SU-DHL-6 (cell line): ENCODE measurements around the gene ENTR1.

ENCODE experiments used
- EZH2phosphoT487 ChIP-seq: fragments of 200-600 bp; sonication (generic), shearing (Covaris generic); conservative IDR thresholded peaks from 2 replicates; pipeline ENCODE4 v1.6.1; 2018; ENCODE audit warnings: mild to moderate bottlenecking, antibody characterized with exemption, low read length, moderate library complexity, mixed read lengths
- TF ChIP-seq, protein P1 (sequence below): fragments of 200-600 bp; sonication (generic); IDR thresholded peaks from one replicate; pipeline ENCODE4 v1.5.1; 2017; ENCODE audit warnings: antibody characterized with exemption, mild to moderate bottlenecking, low read length, moderate library complexity; ENCODE audit not compliant: insufficient read depth, poor library complexity, severe bottlenecking

DNA sequence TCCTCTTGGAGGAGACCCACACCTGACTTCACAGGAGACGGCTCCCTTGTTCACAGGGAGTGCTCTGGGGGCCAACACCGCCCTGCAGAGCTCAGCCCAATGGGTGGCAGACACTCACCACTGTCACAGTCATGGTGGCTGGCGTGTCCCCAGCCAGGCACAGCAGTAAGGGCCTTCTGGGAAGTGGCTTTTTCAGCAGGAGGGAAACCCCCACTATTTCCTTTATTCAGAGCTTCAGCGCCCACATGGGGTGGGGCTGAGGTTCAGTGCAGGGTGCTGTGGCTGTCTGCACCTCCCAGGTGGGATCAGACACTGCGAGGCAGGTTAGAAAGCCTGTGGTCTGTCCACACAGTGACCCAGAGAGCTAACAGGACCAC, 6.9 kb downstream of the ENTR1 start:
- TF ChIP-seq, protein P1, sequence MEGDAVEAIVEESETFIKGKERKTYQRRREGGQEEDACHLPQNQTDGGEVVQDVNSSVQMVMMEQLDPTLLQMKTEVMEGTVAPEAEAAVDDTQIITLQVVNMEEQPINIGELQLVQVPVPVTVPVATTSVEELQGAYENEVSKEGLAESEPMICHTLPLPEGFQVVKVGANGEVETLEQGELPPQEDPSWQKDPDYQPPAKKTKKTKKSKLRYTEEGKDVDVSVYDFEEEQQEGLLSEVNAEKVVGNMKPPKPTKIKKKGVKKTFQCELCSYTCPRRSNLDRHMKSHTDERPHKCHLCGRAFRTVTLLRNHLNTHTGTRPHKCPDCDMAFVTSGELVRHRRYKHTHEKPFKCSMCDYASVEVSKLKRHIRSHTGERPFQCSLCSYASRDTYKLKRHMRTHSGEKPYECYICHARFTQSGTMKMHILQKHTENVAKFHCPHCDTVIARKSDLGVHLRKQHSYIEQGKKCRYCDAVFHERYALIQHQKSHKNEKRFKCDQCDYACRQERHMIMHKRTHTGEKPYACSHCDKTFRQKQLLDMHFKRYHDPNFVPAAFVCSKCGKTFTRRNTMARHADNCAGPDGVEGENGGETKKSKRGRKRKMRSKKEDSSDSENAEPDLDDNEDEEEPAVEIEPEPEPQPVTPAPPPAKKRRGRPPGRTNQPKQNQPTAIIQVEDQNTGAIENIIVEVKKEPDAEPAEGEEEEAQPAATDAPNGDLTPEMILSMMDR = no peak
- TF ChIP-seq EZH2phosphoT487 = no peak
